Amniotic epithelial cell (primary cell): ENCODE measurements around the gene RTCB.

Experiments used
- DNase-seq: peaks from one replicate; pipeline ENCODE4 v3.0.0-alpha.2; 2010; ENCODE audit warnings: low read depth

RTCB gene

GRCh38 chr22:32339190-32340012 lies 72.6 kb downstream of the RTCB start:
- DNase-seq = no peak

GRCh38 chr22:32338757-32339156 lies 73.3 kb downstream of the RTCB start:
- no peak for DNase-seq
